Upper lobe of right lung (tissue), 1 donor: ENCODE measurements around the gene KMT2D. TPM values are rescaled to one million over a fixed set of nuclear protein-coding genes. Genes with fewer than 3 reads are reported as not detected.

ENCODE experiments used
- ATAC-seq: fragments of 200-7000 bp; cut with Tn5 transposase; one replicate; pipeline ENCODE4 v1.9.1; 2020; ENCODE audit warnings: mild to moderate bottlenecking, moderate library complexity
- DNase-seq: peaks from one replicate; pipeline ENCODE4 v3.0.0-alpha.2; 2020
- H3K27ac ChIP-seq: fragments of 200-600 bp; one replicate; pipeline ENCODE4 v1.8.0; 2022
- H3K27me3 ChIP-seq: fragments of 200-600 bp; one replicate; pipeline ENCODE4 v1.8.0; 2022; ENCODE audit warnings: mild to moderate bottlenecking
- H3K36me3 ChIP-seq: fragments of 200-600 bp; one replicate; pipeline ENCODE4 v1.8.0; 2022
- H3K4me1 ChIP-seq: fragments of 200-600 bp; one replicate; pipeline ENCODE4 v1.8.0; 2022
- H3K4me3 ChIP-seq: fragments of 200-600 bp; one replicate; pipeline ENCODE4 v1.8.0; 2022; ENCODE audit warnings: mild to moderate bottlenecking
- H3K9me3 ChIP-seq: fragments of 200-600 bp; one replicate; pipeline ENCODE4 v1.8.0; 2022
- CTCF ChIP-seq: fragments of 200-600 bp; IDR thresholded peaks from one replicate; pipeline ENCODE4 v1.8.0; 2022; ENCODE audit warnings: antibody characterized with exemption
- intact Hi-C: fragments of 100-400 bp; cut with DNase I; formaldehyde crosslinking; loops from one replicate; pipeline ENCODE4 v1.11.0; 2022
- total RNA-seq: library from RNA; stranded (reverse); fragmentation: NEBNext Ultra II Directional; extraction: Animal tissue kit (Norgen Biotek cat#: 25700); gene quantifications from one replicate; pipeline ENCODE4 v1.2.1, GENCODE V29; 2021
- donor health status: DM: no; HTN: yes; CAD: no; lungs with severe emphysema.

The KMT2D gene
- total RNA-seq, 1 donor from 2014 or later, result 102 TPM

- Histone ChIP-seq H3K27ac (no peak overlapping the region), H3K4me1 (no peaks in the 10 kb centered on the region), H3K4me3 (no peak overlapping the region), H3K9me3 (no peaks in the 10 kb centered on the region), H3K36me3 (peaks cover 100% of the 10 kb centered on the region), H3K27me3 (no peaks in the 10 kb centered on the region)
- DNase-seq (no peak), ATAC-seq (no peak)
- intact Hi-C loops, result no loop called here
- no peak for TF ChIP-seq CTCF
These were observed 17.4 kb downstream of the KMT2D start for GRCh38 chr12:49043241-49043640.

GRCh38 chr12:49041881-49042484 is 18.6 kb downstream of the KMT2D start:
- Histone ChIP-seq H3K27me3 (no peaks in the 10 kb centered on the region), H3K9me3 (no peaks in the 10 kb centered on the region), H3K4me3 (no peak overlapping the region), H3K36me3 (peaks cover 100% of the 10 kb centered on the region), H3K27ac (no peak overlapping the region), H3K4me1 (no peaks in the 10 kb centered on the region)
- ATAC-seq (no peak), DNase-seq (peak; percentile 52)
- intact Hi-C loops, result no loop called here
- no peak for TF ChIP-seq CTCF

GRCh38 chr12:49041036-49041880 is 19.3 kb downstream of the KMT2D start:
- no peak overlapping the region for H3K4me3 ChIP-seq
- ATAC-seq (no peak), DNase-seq (peak; percentile 58)
- peaks cover 100% of the 10 kb centered on the region for H3K36me3 ChIP-seq
- H3K9me3 ChIP-seq, result no peaks in the 10 kb centered on the region
- H3K4me1 ChIP-seq, result no peaks in the 10 kb centered on the region
- intact Hi-C loops, result no loop called here
- no peaks in the 10 kb centered on the region for H3K27me3 ChIP-seq
- no peak for TF ChIP-seq CTCF
- no peak overlapping the region for H3K27ac ChIP-seq

GRCh38 chr12:49040364-49040855 is 20.2 kb downstream of the KMT2D start:
- peaks cover 99% of the 10 kb centered on the region for H3K36me3 ChIP-seq
- ATAC-seq (no peak), DNase-seq (no peak)
- H3K27ac ChIP-seq, result no peak overlapping the region
- no peak overlapping the region for H3K4me3 ChIP-seq
- no peak for TF ChIP-seq CTCF
- H3K9me3 ChIP-seq, result no peaks in the 10 kb centered on the region
- no peaks in the 10 kb centered on the region for H3K4me1 ChIP-seq
- H3K27me3 ChIP-seq, result no peaks in the 10 kb centered on the region
- intact Hi-C loops, result no loop called here

DNA sequence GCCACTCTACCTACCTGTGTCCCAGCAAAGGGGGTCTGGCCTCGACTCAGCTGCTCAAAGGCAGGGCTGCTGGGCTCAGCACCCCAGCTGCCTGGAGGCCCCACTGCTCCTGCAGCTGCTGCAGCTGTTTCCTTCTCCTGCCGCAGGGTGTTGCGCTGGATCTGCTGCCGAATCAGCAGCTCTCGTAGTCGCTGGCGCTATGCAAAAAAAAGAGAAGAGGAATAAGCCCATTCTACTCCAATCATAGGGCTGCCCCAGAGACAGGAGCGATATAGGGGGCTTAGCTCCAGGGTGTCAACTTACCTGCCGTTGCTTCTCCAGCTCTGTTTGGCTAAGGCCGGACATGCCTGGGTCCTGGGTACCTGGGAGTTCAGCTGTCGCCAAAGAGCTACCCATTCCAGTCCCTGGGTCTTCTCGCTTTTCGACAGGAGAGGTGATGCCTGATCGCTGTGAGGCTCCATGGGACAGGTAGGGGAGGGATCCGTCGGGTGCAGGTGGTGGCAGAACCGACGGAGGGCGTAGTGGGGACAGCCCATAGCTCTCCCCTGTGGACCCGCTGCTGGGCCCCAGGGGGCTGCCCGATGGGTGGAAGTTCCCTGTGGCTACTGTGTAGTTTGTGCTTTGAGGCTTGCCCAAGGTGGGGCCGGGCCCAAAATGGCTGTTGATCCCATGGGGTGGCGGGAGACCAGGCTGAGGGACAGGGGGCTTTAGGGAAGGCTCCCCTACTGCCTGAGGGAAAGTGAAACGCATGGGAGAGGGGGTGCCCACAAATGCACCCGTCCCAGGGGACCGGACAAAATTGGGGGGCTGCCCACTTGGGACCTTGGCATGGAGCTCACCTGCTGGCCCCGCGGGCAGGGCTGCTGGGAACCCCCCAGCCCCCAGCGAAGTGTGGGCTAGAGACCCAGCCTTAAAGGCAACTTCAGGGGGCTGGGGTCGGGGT is 20.9 kb downstream of the KMT2D start:
- H3K9me3 ChIP-seq, result no peaks in the 10 kb centered on the region
- intact Hi-C loops, result no loop called here
- DNase-seq (peak; percentile 54), ATAC-seq (no peak)
- no peak overlapping the region for H3K27ac ChIP-seq
- H3K4me3 ChIP-seq, result no peak overlapping the region
- no peaks in the 10 kb centered on the region for H3K27me3 ChIP-seq
- H3K4me1 ChIP-seq, result no peaks in the 10 kb centered on the region
- peaks cover 99% of the 10 kb centered on the region for H3K36me3 ChIP-seq
- no peak for TF ChIP-seq CTCF
